Measurements from ENCODE around the gene GPR65.
"Not testable (repeated sequence)": the region's sequence is repeated elsewhere in the genome, so short reads cannot be mapped to it uniquely, and the experiment has no call there.

GPR65 gene

GRCh38 chr14:88004506-88005036 lies 364 bp upstream of the GPR65 start:
- DNase-seq, result no peak

GRCh38 chr14:88005978-88006851 lies 1.3 kb downstream of the GPR65 start:
- no peak for DNase-seq

- DNase-seq, result no peak
These were observed 2.7 kb downstream of the GPR65 start for GRCh38 chr14:88007608-88008007.

DNA sequence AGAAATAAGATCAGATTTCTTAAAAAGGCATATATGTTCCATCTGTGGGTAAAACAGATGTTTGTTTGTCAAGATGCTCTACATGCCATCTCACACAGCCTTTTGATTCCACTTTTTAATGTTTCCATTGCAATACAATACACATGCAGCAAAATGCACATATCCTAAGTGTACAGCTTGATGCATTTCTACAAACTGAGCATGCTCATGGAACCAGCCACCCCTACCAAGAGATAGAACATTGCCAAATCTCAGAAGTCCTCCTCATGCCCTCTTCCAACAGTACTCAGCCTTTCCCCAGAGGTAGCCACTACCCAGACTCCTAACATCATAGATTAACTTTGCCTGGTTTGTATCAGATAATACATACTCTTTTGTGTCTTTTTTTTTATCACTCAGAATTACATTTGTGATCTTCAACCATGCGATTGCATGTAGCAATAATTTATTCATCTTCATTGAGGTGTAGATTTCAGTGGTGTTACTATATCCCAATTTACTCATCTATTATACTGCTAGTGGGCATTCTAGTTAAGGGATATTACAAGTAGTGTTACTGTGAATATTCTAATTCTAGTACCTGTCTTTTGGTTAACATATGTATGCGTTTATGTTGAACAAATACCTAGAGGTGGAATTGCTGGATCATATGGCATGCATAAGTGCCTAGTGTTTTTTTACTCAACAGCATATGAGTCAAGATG lies 3.3 kb downstream of the GPR65 start:
- DNase-seq, result no peak

GRCh38 chr14:88009486-88009885 lies 4.6 kb downstream of the GPR65 start:
- DNase-seq, result no peak

GRCh38 chr14:88010331-88010730 lies 5.4 kb downstream of the GPR65 start:
- no peak for DNase-seq

DNA sequence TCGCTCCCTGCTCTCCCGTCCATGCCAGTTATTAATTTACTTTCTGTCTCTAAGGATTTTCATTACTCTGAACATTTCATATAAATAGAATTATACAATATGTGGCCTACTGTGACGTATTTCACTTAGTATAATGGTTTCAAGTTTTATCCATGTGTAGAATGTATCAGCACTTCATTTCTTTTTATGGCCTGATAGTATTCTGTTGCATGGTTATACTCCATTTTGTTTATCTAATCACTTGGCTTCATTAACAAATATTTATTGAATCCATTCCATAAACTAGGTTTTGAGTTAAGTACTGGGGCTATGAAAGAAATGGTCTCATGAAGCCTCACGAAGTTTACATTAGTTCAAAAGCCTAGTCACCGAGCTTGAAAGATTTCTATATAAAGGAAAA lies 7.6 kb downstream of the GPR65 start:
- no peak for DNase-seq

DNA sequence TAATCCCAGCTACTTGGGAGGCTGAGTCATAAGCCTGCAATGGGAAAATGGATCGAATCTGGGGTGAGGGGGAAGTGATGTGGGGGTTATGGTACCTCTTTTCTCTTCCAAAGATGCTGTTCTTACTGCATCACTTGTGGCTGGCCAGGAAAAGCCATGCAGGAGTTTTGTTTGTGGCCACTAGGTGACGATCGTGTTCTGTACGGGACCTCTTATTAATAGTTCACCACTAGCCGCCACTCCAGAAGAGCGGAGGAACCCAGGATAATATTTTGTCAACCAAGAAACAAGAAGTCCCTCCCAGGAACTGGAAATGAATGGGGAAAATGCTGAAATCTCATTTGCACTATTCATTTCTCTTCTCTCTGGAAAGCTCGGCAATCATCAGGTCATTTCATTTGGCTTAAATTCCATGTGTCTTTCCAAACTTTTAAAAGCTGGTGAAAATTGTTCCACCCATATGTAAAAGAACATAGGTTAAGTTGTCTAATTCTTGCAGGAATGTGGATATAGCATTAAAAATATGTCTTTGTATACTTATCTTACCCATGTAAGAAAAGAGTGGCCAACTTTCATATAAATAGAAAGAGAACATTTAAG lies 8.9 kb downstream of the GPR65 start:
- DNase-seq, result no peak

- DNase-seq, result no peak
These were observed 11.8 kb downstream of the GPR65 start for GRCh38 chr14:88016768-88017167.

DNA sequence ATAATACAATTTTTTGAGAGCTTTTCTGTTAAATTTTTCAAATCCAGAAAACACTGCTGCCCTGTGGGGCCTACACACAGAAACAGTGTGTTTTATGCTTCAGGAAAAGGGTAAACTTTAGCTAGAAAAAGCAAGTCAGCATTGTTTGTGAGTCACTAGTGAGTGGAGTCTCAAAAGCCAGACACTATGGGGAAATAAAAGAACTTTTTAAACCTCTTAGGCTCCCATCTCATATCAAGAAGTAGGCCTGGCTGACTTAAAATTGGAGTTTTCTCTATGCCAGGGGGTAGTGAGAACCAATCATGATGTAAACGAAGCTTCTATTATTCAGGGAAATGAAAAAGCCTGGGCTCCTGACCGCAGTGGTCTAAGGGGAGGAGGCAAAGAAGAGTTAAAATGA lies 12.6 kb downstream of the GPR65 start:
- DNase-seq, result no peak

DNA sequence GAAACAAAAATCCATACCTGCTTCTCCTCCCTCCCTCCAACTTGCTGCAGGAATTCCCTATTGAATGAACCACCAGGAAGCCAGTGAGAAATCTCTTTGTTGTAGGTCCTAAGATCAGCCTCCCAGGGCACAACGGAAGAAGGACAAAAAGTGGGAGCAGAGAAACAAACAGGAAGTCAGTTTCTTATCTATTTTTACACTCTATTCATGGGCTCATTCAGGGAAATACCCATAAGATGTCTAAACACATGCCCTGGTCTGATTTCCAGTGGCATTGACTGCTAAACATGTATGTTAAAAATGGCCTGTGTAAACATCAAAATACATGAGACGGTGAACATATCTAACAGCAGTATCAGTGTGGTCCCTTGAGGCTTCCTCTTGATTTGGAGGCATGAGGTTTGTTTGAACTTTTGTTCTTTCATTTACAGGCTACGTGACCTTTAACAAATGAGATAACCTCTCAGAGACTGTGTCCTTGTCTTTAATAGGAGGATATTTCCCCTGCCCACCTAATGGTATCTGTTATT lies 18.8 kb downstream of the GPR65 start:
- no peak for DNase-seq

GRCh38 chr14:88024252-88025086 lies 19.5 kb downstream of the GPR65 start:
- not testable (repeated sequence) for DNase-seq

DNA sequence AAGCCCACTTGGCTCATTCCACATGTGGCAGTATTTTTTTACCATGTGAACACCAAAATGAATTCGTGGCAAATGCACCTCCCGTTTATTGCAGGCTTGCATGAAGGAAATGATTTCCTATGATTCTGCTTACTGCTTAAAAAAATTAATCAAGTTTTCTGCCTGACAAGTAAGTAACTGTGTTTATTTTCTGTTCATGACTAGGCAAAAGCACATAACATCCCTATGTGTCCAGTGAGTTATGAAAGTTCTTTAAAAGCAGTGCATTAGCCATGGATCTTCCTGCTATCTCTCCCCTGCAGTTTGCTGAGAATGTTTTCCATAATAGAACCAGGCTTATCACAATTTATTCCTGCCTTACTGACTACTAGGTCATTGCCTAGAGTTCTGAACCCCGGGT lies 20.4 kb downstream of the GPR65 start:
- DNase-seq, result no peak

DNA sequence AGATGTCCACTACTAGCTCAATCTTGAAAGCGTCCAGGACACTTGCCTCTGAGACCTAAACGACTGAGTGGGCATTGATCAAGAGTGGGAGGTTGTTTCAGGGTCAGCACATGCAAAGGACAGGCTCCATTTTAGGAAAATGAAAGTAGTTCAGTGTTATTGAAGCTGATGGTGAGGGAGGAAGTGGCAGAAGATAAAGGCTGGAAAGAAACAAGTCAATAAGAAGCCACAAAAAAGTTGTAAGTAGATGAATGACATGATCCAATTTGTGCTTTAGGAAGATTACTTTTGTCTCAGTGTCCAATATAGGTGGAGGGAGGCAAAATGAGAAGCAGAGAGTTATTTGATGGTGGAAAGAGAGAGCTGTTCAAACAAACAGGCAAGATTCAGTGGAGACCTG lies 22.0 kb downstream of the GPR65 start:
- no peak for DNase-seq

- DNase-seq, result no peak
These were observed 24.6 kb downstream of the GPR65 start for GRCh38 chr14:88029500-88029899.

GRCh38 chr14:88030079-88030478 lies 25.1 kb downstream of the GPR65 start:
- DNase-seq, result no peak

- DNase-seq, result no peak
These were observed 26.0 kb downstream of the GPR65 start for GRCh38 chr14:88030892-88031291.

DNA sequence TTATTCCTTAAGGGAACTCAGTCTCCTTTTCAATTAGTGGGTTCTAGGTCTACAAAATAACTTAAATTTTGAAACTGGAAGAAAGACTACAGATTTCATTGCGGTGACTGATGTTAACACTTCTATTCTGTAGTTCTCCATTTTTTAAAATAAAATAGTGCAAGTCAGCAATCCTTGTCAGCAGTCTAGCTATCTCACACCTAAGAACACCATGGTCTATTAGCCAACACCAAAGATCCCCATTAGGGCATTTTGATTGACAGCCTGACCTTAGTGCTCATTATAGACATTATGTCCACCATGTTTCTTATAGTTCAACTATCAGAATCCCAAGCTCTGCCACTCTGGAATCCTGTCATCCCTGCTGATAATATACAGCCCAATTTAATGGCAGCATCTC lies 27.4 kb downstream of the GPR65 start:
- DNase-seq, result no peak

- no peak for DNase-seq
These were observed 29.1 kb downstream of the GPR65 start for GRCh38 chr14:88034076-88034475.

GRCh38 chr14:88036422-88036821 lies 31.5 kb downstream of the GPR65 start:
- no peak for DNase-seq

DNA sequence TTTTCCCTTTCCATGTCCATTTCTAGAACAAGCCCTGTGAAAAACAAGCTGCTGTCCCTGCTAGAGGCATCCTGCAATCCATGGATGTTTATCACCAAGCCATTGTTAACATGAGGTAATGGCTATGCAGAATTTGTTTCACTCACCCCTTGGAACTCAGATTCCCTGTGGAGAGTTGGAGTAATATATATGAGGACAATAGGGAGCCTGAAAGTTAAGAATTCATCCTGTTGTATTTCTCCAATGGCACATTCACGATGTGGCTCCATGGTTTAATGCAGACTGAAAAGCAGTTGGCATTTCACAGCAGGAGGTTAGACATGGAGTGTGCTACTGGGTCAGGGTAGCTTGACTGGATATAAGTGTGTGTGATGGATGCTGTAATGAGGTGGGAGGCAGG lies 32.4 kb downstream of the GPR65 start:
- no peak for DNase-seq

GRCh38 chr14:88039197-88039596 lies 34.3 kb downstream of the GPR65 start:
- no peak for DNase-seq

DNA sequence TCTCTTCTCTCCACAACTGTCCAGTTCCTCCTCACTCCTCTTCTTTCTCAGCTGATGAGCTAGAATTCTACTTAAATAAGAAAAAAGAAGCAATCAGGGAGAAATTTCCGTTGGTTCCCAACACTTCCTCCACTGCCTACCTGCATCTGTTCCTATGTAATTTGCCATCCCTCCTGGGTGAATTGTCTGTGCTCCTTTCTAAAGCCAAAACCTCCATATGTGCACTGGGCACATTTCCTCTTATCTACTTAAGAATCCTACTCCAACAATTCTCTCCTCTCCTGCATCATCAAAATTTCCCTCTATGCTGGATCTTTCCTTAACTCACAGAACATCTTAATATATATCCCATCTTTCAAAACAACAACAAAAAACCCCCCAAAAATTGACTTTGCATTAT lies 35.2 kb downstream of the GPR65 start:
- no peak for DNase-seq
